Endometrial microvascular endothelial cells (primary cell): ENCODE results near the gene WDR38. TPM values are rescaled to one million over a fixed set of nuclear protein-coding genes. Genes with fewer than 3 reads are reported as not detected.
"Not testable (repeated sequence)": the region's sequence is repeated elsewhere in the genome, so short reads cannot be mapped to it uniquely, and the experiment has no call there.

Source experiments
- in situ Hi-C: cut with HindIII; loops from 2 replicates; pipeline ENCODE4 v1.10.0; 2017; ENCODE audit warnings: low sequenced_read_pairs, low pct_unique_long_range_greater_than_20kb; ENCODE audit errors: inconsistent ontology term
- total RNA-seq: library from RNA; depleted of rRNA; stranded (reverse); fragments of >200 nt; gene quantifications from one replicate; pipeline ENCODE4 v1.2.3, GENCODE V29; 2015; ENCODE audit errors: inconsistent ontology term

WDR38 gene
- total RNA-seq, 1 donor from 2014 or later = not detected

- in situ Hi-C loops = no loop called here
Observed at GRCh38 chr9:124830593-124830992, 22.7 kb upstream of the WDR38 start.

- in situ Hi-C loops = no loop called here
Observed at GRCh38 chr9:124831642-124832364, 21.5 kb upstream of the WDR38 start.

- in situ Hi-C loops = no loop called here
Observed at GRCh38 chr9:124834591-124834990, 18.7 kb upstream of the WDR38 start.

GRCh38 chr9:124835026-124835557 lies 18.2 kb upstream of the WDR38 start:
- in situ Hi-C loops = no loop called here

- in situ Hi-C loops = not testable (repeated sequence)
Observed at GRCh38 chr9:124838132-124838531, 15.1 kb upstream of the WDR38 start.

GRCh38 chr9:124838567-124839275 lies 14.5 kb upstream of the WDR38 start:
- in situ Hi-C loops = not testable (repeated sequence)

- in situ Hi-C loops = no loop called here
Observed at GRCh38 chr9:124839612-124840299, 13.5 kb upstream of the WDR38 start.

- in situ Hi-C loops = no loop called here
Observed at GRCh38 chr9:124840300-124840833, 12.9 kb upstream of the WDR38 start.

GRCh38 chr9:124841075-124841821 lies 12.0 kb upstream of the WDR38 start:
- in situ Hi-C loops = no loop called here

GRCh38 chr9:124843456-124844034 lies 9.7 kb upstream of the WDR38 start:
- in situ Hi-C loops = no loop called here

GRCh38 chr9:124844291-124844690 lies 9.0 kb upstream of the WDR38 start:
- in situ Hi-C loops = no loop called here

GRCh38 chr9:124846467-124846866 lies 6.8 kb upstream of the WDR38 start:
- in situ Hi-C loops = not testable (repeated sequence)

- in situ Hi-C loops = no loop called here
Observed at GRCh38 chr9:124846969-124847368, 6.3 kb upstream of the WDR38 start.

GRCh38 chr9:124849801-124850200 lies 3.5 kb upstream of the WDR38 start:
- in situ Hi-C loops = loop anchor here (25.0 kb wide), 1 partner anchor 88 kb away; the partner anchor contains the start of gene NR6A1

GRCh38 chr9:124852121-124852828 lies 985 bp upstream of the WDR38 start:
- in situ Hi-C loops = loop anchor here (25.0 kb wide), 1 partner anchor 90 kb away; the partner anchor contains the start of gene NR6A1

- in situ Hi-C loops = loop anchor here (25.0 kb wide), 1 partner anchor 91 kb away; the partner anchor contains the start of gene NR6A1
Observed at GRCh38 chr9:124853605-124854143, 414 bp downstream of the WDR38 start.

- in situ Hi-C loops = loop anchor here (25.0 kb wide), 1 partner anchor 92 kb away; the partner anchor contains the start of gene NR6A1
Observed at GRCh38 chr9:124854161-124854560, 901 bp downstream of the WDR38 start.
